HG02610 (cell line): ENCODE measurements around the gene CCR6.

ENCODE experiments used
- ATAC-seq: cut with Tn5 transposase; IDR thresholded peaks from one replicate; pipeline ENCODE4 v1.9.1; 2021; ENCODE audit warnings: mild to moderate bottlenecking, moderate library complexity; ENCODE audit not compliant: unreplicated experiment

The CCR6 gene

GRCh38 chr6:167119670-167120582 is 3.0 kb upstream of the CCR6 start:
- peak; percentile 27 for ATAC-seq

GRCh38 chr6:167120583-167120903 is 2.4 kb upstream of the CCR6 start:
- ATAC-seq: no peak

GRCh38 chr6:167121335-167121841 is 1.5 kb upstream of the CCR6 start:
- ATAC-seq: no peak

DNA sequence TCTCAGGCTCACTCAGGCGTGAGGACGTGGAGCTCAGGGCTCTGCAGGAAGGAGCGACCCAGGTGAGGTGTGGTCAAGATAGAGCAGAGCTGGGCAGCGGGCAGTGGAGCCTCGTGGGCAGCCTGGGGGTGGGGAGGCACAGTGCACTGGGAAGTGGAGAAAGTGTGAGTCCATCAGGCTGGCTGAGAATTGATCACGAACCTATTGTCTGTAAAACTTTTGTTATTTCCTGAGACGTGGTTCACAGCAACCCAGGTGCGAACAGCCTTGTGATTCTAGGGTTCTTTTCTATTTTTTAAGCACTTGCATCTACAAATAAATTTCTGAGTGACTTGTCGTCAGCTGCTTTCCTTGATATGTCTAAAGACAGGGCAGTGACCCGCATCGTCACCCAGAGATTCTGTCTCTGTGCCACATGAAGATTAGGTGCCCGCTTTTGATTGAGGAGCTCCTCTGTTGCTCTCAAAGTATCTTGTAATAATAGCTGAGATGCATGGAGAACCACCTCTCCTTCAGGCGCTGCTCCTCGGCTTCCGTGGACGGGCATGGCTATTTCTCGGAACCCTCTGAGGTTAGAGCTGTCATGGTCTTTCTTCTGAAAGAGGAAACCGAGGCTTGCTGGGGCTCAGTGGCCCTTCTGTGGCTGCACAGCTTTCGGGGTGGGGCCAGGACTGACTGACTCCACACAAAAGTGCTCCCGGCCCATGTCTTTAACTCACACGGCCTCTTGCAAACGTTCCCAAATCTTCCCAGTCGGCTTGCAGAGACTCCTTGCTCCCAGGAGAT is 662 bp upstream of the CCR6 start:
- peak; percentile 33 for ATAC-seq

DNA sequence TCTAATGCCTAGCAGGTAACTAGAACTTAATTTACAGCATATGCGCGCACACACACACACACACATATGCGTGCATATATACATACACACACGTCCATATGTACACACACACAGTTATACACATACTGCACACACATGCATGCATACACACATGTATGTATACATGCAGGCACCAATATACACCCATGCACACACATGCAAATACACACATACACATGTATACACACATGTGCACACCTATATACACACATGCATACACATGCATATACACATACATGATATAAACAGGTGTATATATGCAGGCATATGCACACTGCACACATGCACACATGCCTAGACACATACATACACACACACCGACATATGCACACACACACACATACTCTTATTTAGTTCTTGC is 1.9 kb downstream of the CCR6 start:
- ATAC-seq: no peak

GRCh38 chr6:167125410-167125809 is 2.5 kb downstream of the CCR6 start:
- no peak for ATAC-seq

DNA sequence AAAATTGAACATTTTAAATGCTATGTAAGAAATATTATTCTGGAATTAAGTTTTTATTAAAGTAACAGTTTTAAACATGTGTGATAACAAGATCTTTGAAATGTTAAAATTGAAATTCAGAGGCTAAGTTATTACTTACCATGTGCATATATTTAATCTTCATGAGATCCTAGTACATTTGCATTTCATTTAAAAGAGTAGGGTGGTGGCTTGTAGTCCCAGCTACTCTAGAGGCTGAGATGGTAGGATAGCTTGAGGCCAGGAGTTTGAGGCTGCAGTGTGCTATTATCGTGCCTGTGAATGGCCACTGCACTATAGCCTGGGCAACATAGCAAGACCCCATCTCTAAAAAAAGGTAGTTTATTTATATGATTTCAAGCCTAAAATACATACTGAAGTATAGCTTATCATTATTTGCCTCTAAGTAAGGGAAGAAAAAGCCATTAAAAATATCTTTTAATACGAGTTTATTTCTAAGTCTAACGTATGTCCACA is 3.0 kb downstream of the CCR6 start:
- no peak for ATAC-seq

GRCh38 chr6:167127785-167128531 is 5.1 kb downstream of the CCR6 start:
- no peak for ATAC-seq

DNA sequence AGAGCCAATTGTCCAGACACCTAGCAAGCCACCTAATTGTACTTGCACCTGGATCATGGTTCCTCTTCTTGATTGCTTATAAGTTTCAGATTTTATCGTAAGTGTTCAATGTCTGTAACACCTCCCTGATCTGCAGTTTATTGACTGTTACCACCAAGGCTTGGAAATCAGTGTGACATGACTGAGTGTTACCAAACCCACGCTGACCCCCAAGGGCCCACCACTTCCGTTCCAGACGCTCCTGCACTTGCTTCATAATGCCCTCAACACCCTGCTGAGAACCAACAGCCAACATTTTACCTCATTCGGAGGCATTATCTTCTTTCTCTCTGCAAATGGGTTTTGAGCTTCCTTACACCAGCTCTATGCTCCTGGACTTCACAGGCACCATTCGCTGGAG is 6.3 kb downstream of the CCR6 start:
- no peak for ATAC-seq

DNA sequence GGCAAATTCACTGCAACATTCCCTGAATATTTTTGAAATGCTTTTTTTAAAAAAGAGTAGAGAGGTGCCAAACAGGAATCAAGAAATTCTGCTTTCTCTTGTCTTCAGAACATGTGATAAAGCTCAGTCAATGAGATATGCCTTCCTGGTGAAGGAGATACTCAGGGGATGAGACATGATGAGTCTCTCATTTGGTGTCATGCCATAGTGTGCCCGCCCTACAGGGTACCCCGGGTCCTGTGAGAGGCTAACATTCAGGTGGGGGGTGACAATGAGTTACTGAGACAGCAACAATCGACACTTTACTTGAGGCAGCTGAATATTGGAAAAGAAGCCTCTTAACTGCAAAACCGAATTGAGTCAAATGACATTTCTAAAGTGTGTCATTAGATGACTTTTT is 6.7 kb downstream of the CCR6 start:
- ATAC-seq: peak; percentile 11

DNA sequence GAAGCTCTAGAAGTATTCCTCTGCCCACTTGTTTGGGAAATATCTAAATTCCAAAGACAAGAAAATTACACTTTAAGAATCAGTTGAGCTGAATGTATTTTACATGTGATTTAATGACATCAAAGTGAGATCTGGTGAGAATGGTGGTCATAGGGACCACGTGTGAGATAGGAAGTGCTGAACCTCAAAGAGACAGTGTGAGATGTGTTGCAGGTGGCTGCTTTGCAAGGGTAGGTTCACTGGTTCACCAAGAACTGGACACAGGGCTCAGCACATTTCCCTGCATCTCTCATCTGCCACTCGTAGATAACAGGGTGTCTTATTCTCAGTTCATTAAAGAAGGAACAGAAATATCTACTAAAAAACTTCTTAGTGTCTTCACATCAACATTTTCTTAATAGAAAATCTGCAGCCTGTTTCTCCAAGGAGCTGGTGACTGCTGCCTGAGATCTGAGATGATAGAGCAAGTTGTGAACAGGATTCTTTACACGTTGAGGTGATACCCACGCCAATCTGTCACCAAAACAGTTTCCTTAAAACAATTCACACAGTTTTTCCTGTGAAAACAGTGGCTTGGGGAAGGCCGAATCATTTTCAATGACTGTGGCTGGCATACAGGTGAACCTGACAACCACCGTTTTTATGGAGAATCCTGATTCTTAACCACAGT is 7.2 kb downstream of the CCR6 start:
- ATAC-seq: peak; percentile 60

DNA sequence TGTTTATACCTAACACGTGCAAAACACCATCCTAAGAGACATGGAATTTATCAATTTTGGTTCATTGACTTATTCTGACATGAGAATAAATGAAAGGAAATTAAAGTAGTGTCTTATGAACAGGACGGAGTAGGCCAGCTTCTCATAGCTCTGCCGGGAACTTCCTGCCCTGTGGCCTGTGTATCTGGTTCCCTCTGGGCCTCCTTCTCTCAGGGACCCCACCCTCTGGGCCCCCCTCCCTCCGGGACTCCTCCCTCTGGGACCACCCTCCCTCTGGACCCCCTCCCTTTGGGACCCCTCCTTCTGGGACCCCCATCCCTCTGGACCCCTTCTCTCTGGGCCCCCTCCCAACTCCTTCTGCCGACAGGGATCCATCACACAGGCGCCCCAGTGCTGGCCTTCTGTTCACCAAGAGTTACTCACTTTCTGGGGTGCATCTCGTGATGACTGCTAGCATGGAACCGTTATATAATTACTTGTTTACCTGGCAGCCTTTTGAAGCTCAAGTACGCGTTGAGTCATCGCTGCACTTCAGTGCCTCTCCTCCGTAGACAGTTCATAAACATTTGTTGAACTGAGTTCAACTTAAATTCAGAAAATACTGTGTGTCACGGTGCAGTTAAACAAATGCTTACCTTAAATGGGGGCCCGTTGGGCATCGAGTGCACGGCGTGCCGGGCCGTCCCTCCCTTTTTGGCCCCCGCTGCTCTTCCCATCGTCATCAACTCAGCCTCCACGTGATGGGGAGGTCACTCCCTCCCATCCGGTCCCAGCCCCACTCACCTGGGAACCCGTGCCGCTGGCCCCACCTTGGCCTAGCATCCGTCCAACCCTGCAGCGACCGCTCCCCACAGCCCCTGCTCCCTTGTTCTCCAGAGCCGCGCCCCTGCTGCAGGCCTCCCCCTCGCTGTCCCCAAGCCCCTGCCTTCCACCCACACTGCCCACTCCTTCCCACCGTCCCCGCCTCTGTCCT is 8.1 kb downstream of the CCR6 start:
- ATAC-seq: no peak

GRCh38 chr6:167134448-167135328 is 11.8 kb downstream of the CCR6 start:
- no peak for ATAC-seq

DNA sequence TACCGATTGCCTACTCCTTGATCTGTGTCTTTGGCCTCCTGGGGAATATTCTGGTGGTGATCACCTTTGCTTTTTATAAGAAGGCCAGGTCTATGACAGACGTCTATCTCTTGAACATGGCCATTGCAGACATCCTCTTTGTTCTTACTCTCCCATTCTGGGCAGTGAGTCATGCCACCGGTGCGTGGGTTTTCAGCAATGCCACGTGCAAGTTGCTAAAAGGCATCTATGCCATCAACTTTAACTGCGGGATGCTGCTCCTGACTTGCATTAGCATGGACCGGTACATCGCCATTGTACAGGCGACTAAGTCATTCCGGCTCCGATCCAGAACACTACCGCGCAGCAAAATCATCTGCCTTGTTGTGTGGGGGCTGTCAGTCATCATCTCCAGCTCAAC is 13.5 kb downstream of the CCR6 start:
- ATAC-seq: no peak

DNA sequence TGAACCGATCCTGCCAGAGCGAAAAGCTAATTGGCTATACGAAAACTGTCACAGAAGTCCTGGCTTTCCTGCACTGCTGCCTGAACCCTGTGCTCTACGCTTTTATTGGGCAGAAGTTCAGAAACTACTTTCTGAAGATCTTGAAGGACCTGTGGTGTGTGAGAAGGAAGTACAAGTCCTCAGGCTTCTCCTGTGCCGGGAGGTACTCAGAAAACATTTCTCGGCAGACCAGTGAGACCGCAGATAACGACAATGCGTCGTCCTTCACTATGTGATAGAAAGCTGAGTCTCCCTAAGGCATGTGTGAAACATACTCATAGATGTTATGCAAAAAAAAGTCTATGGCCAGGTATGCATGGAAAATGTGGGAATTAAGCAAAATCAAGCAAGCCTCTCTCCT is 14.2 kb downstream of the CCR6 start:
- ATAC-seq: no peak

GRCh38 chr6:167137881-167138280 is 15.0 kb downstream of the CCR6 start:
- no peak for ATAC-seq

DNA sequence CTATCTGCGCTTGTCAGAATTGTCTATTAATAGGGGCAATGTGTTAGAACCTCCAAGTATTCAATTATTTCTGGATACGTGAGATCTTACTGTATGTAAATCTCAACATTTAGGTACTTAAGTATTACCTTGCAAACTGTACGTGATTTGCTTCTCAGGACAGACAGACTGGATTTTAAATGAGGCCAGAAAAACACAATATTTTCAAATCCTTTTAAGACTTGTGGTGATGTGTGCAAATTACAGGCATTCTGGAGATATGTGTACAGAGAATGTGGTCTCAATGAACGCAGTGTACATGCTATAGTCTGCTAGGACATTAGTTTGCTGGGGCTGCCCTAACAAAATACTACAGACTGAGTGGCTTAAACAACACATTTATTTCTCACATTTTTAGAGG is 16.9 kb downstream of the CCR6 start:
- ATAC-seq: no peak
